Stimulated activated CD8-positive, alpha-beta memory T cell treated with anti-CD3 and anti-CD28 coated beads, Interleukin-7, amount 100 ng/mL, for 24 hours (primary cell): ENCODE results near the gene PAX6.

Experiments used
- DNase-seq: peaks from one replicate; pipeline ENCODE4 v3.0.0-alpha.2; 2020; ENCODE audit warnings: low read depth

Gene PAX6

GRCh38 chr11:31797190-31798056 is 13.7 kb downstream of the PAX6 start:
- DNase-seq: no peak

DNA sequence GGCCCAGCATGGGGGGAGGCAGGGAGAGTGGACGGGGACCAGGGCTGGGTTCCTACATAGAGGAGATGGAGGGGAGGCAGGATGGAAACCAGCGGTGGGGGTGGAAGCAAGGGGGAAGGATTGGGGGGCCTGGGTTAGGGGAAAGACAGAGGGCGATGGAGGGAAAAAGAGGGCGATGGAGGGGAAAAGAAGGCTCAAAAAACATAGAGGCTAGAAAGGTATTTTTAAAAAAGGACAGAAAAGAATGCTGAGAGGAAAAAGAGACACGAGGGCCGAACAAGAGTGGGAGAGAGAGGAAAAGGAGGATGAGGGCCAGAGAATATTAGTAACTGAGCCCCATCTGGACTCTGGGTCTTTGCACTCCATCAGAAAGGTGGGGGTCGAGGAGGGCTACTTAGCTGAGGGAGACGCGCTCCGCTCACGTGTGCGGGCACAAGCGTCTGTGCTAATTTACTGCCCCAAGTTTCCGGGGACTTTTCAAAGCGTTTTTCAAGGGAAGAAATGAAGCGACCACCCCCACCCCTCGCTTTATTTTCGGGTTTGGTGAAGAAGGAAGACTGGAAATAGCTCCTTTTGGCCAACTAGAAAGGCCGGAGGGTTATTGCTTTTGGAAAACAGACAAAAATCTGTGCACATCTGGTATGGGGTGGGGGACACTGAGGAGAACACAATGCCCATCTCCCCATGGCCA is 14.5 kb downstream of the PAX6 start:
- DNase-seq: no peak

DNA sequence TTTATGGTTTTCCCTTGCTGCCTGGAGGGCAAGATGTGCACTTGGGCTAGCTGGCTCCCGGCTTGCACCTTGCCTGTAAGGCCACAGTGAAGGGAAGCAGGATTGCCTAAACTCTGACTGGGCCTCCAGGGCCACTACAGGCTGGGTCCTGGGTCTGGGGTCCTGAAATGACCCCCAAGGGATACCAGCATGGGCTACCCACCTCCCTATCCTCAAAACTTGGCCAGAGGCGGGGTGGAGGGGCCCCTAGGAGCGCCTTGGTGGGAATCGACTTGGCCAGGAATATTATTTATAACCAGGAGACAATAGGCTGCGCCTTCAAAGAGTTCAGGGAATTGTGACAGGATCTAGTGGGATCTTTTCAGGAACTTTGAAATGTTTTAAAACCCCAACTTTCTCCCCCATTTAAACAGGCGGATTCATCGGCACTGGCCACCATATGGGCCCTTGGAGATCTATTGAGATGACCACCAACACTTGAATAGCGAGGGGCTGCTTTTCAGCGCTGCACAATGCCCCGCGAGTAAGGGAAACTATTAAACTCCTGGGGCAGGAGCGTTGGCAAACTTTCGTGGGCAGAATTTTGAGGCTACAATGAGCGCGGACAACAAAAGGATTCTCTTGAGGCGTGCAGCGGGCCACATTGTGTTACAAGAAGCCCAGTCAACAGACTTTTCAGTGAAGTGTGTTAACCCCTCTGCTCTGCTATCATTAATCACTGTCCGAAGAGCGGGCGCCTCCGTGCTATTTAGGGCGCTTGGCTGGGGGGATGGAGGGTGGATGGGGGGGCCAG is 15.2 kb downstream of the PAX6 start:
- no peak for DNase-seq

DNA sequence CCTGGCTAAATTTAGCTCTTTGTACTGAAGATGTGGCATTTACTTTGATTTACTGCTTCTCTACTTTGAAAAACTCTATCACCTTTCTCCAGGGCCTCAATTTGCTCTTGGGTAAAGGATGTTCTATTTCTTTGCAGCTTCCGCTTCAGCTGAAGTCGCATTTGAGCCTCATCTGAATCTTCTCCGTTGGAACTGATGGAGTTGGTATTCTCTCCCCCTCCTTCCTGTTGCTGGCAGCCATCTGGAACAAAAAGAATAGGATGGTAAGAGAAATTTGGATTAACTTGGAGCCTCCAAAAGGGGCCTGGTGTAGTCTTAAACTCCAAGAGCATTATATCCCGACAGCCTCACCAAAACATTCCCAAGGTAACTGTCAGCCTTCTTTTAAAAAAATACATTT is 16.6 kb downstream of the PAX6 start:
- DNase-seq: no peak

GRCh38 chr11:31793264-31793663 is 17.9 kb downstream of the PAX6 start:
- no peak for DNase-seq

GRCh38 chr11:31792456-31792855 is 18.7 kb downstream of the PAX6 start:
- DNase-seq: no peak

DNA sequence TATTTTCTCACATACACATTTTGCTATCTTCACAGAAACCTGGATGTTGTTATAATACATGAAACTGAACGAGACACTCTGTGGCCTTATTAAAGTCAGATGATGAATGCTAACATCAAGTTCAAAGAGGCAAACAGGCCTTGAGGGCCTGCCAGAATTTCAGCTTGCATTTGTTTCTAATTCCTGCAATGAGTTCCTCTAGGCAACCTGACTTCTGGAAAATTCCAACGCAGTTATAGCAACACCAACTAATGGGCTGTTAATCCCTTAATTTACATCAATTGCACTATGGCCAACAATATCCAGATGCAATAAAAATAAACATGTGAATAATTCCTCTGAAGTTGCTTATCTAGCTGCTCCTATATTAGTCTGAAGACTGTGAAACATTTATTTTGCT is 19.1 kb downstream of the PAX6 start:
- DNase-seq: no peak

DNA sequence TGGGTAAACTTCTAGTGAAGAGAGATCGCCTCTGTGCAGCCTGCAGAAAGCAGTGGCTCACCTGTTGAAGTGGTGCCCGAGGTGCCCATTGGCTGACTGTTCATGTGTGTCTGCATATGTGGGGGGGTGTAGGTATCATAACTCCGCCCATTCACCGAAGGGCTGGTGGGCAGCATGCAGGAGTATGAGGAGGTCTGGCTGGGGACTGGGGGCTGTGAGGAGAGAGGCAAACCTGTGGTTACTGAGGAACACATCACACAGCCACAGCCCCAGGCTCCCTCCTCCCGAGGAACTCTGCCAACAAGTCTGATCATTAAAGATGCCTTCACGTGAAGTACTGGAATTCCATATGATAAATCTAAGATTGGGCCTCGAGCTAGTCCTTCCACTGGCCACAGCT is 20.5 kb downstream of the PAX6 start:
- no peak for DNase-seq

GRCh38 chr11:31788085-31788484 is 23.0 kb downstream of the PAX6 start:
- no peak for DNase-seq

- no peak for DNase-seq
Measured at GRCh38 chr11:31786996-31787685, 24.0 kb downstream of the PAX6 start.

- DNase-seq: no peak
Measured at GRCh38 chr11:31784611-31785010, 26.5 kb downstream of the PAX6 start.

DNA sequence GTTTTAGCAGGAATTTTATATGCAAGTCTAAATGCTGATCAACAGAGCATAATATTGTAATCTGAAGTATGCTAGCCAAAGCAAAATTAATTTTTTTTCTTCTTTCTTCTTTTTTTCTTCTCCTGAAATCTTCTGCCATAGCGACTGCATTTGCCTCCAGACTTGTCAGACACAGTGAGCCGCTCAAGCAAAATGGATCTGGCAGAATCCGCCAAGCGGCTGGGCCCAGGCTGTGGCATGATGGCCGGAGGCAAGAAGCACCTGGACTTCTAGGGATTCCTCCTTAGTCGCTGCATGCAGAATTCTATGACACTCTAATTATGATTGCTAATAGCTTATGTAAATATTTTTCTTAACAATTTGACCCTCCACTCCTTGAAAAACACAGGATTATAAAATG is 27.9 kb downstream of the PAX6 start:
- DNase-seq: no peak

DNA sequence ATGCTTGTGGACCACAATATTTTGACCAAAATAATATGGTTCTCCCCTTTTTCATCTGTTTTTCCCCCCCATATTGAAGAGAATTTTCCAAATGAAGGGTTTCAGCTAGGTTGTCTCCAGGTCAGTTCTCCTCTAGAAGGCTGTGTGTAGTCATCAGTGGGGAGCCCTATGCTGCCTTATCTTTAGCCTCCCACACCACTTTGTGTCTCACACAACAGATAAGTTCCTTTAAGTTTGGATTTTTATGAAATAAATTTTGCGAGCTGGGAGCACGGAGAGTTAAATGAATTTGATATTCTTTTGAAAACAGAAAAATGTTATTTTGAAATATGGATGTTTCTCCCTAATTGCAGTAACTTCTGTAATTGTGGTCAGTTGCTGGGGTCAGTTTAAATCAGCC is 28.9 kb downstream of the PAX6 start:
- no peak for DNase-seq

- DNase-seq: no peak
Measured at GRCh38 chr11:31780480-31780971, 30.6 kb downstream of the PAX6 start.

GRCh38 chr11:31780078-31780477 is 31.0 kb downstream of the PAX6 start:
- no peak for DNase-seq

- DNase-seq: no peak
Measured at GRCh38 chr11:31779374-31779791, 31.7 kb downstream of the PAX6 start.

DNA sequence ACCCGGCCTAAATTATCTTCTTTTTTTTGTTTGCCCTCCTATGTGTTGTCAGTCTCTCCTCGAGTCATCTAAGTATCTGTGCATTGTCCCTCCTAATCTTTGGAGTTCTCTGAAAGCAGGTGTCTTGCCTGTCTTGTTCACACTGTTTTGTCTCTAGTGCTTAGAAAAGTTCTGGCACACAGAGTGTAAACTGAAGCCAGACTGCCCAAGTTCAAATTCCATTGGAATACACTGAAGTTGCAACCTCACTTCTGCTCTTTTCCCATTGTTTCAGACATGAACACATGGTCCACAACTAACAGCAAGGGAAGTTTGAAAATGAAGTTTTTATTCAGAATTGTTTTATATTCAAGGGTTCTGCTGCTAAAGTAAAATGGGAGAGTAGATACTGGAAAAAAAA is 38.7 kb downstream of the PAX6 start:
- no peak for DNase-seq

DNA sequence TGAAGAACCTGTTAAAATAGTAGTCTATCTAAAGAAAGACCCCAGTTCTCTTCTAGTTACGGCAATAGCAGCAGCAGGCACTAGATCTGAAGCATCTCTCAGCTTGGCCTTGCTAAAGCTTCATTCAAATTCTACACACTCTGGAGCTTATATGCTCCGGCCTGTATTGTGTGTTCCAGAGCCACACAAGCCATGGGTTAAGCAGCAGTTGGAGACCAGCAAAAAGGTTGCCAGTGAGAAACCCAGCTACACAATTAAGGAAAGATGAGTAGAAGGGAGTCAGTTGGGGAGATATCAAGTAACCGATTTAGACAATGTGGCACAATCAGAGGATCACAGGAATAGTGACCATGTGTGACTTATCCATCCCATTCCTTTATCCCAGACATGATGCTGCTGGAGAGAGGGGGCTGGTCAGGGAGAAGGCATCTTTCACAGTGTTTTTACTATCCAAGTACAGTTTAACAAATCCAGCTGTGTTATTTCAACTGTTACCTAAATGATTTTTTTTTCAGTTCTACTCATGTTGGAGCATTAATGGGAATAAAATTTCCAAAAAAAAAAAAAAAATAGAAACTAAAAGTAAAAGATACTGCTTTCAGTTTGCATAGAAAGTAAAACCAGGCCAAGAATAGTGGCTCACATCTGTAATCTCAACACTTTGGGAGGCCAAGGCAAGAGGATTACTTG is 41.0 kb downstream of the PAX6 start:
- DNase-seq: no peak

DNA sequence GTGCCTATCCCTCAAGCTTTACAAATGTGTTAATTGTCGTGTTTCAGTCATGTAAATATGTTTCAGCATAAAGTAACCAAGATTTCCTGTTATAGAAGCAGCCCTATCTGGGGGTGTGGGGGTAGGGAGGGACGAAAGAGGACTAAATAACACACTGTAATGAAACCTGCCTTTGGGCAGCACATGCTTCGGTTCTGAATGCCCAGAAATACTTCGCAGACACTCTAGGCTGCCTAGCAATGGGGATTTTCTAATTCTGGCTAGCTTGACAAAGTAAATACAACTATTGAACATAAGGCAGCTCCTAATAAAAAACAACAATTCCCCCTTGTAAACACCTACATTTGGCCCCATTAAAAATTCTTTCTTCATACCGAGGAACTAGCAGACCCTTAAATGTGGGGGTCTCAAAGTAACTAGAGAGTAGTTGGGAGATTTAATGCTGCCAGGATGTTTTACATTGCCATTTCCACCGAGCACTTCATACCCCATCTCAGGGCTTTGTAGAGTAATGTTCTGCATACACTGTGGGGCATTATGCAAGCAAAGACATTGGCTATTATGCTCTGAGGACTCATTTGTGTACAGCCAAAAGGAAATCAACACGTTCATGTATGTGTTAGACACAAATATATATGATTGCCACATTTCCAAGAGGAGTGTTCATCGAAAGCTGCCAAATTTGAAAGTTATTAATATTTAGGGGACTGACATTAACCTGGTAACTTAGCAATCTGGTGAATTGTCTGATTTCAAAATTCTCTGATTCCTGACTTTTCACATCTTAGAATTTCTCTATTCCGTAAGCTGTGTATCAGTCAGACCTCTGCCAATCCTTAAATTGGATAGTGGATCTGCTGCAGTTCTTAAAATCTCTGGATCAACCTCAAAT is 42.1 kb downstream of the PAX6 start:
- no peak for DNase-seq

DNA sequence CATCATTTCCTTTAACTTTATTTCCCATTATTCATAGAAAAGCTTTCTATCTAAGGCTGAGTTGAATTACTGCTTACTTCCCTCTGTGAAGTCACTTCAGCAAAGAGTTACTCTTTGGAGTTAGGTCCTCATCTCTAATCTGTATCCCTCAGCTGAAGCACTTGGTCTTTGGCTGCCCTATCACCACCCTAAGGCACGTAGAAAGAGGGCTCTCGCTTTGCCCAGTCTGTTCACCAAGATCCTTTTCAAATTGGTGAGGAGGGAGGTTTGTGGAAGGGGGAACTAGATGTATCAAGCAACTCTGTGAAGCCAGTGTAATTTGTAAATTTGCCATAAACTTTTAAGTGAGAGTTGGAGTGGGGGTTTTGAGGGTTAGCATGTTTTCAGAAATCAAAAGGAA is 43.4 kb downstream of the PAX6 start:
- no peak for DNase-seq
